H1 (cell line): Measurements from ENCODE around the gene RNF32. TPM values are rescaled to one million over a fixed set of nuclear protein-coding genes. Genes with fewer than 3 reads are reported as not detected.

Source experiments
- CTCF ChIA-PET: fragments of 300-600 bp; sonication (Branson Sonifier 250); formaldehyde crosslinking; loops from one replicate; lab custom pipeline; 2021; ENCODE audit not compliant: partially characterized antibody; lab: Charles Lee
- POLR2A ChIA-PET: fragments of 300-600 bp; sonication (Branson Sonifier 250); formaldehyde crosslinking; loops from one replicate; lab custom pipeline; 2021; ENCODE audit warnings: inconsistent platforms; ENCODE audit not compliant: partially characterized antibody; lab: Charles Lee
- DNase-seq, 2 experiments: peaks; one replicate each; pipeline versions ENCODE4 v3.0.0 to v3.0.0-alpha.2; 2010 to 2022; ENCODE audit warnings: low spot score in 2 of 2, low read depth in 1 of 2, mixed read lengths in 1 of 2
- FAIRE-seq: peaks from 2 replicates; lab custom pipeline; 2011; peaks lifted over from hg19 to GRCh38; lab: Jason Lieb, UNC
- H2AFZ ChIP-seq: 2 replicates; pipeline ENCODE4 v1.8.1; 2012; ENCODE audit warnings: low read length, inconsistent platforms
- H2AK5ac ChIP-seq: 2 replicates; pipeline ENCODE4 v1.6.1; 2013; ENCODE audit warnings: low read depth, low read length
- H2BK120ac ChIP-seq: replicated peaks from 2 replicates; pipeline ENCODE3; 2013; ENCODE audit warnings: low read depth, low read length, inconsistent platforms
- H2BK12ac ChIP-seq: 2 replicates; pipeline ENCODE4 v1.6.1; 2013; ENCODE audit warnings: low read depth, low read length
- H2BK15ac ChIP-seq: 2 replicates; pipeline ENCODE4 v1.6.1; 2013; ENCODE audit warnings: low read length
- H2BK20ac ChIP-seq: 2 replicates; pipeline ENCODE4 v1.6.1; 2013; ENCODE audit warnings: low read length
- H2BK5ac ChIP-seq: 2 replicates; pipeline ENCODE4 v1.6.1; 2013; ENCODE audit warnings: low read depth, low read length
- H3K14ac ChIP-seq: 2 replicates; pipeline ENCODE4 v1.6.1; 2013; ENCODE audit warnings: inconsistent platforms; ENCODE audit not compliant: insufficient read length
- H3K18ac ChIP-seq: 2 replicates; pipeline ENCODE4 v1.6.1; 2013; ENCODE audit warnings: low read length; ENCODE audit errors: extremely low read depth
- H3K23ac ChIP-seq: 2 replicates; pipeline ENCODE4 v1.6.1; 2013; ENCODE audit warnings: inconsistent platforms; ENCODE audit not compliant: insufficient read length
- H3K23me2 ChIP-seq: 2 replicates; pipeline ENCODE4 v1.6.1; 2013; ENCODE audit warnings: low read depth, low read length
- H3K27ac ChIP-seq: 2 replicates; pipeline ENCODE4 v1.6.1; 2011; ENCODE audit warnings: low read depth, low read length, inconsistent platforms
- H3K27me3 ChIP-seq, 4 experiments: replicated peaks in 1 of 4; 1 replicate in 1 of 4; 2 replicates in 3 of 4; pipeline versions ENCODE4 v1.6.1 to v1.8.1; 2011 to 2013; ENCODE audit warnings: low read length in 3 of 4, mild to moderate bottlenecking in 3 of 4, inconsistent platforms in 2 of 4, mixed read lengths in 2 of 4, moderate library complexity in 1 of 4; ENCODE audit not compliant: control insufficient read depth in 3 of 4, insufficient read depth in 3 of 4; ENCODE audit errors: extremely low read depth in 1 of 4
- H3K36me3 ChIP-seq, 4 experiments: 2 replicates each; pipeline versions ENCODE4 v1.6.1 to v1.8.1; 2011 to 2013; ENCODE audit warnings: mild to moderate bottlenecking in 4 of 4, low read length in 3 of 4, moderate library complexity in 2 of 4, control low read depth in 1 of 4, inconsistent platforms in 1 of 4; ENCODE audit not compliant: insufficient read depth in 4 of 4, control insufficient read depth in 2 of 4
- H3K4ac ChIP-seq: replicated peaks from 2 replicates; pipeline ENCODE3; 2013; ENCODE audit warnings: low read length, low read depth, mixed read lengths, inconsistent platforms; ENCODE audit not compliant: insufficient read length
- H3K4me1 ChIP-seq, 4 experiments: replicated peaks in 1 of 4; 1 replicate in 1 of 4; 2 replicates in 3 of 4; pipeline versions ENCODE4 v1.6.1 to v1.8.1; 2011 to 2013; ENCODE audit warnings: low read length in 3 of 4, inconsistent platforms in 2 of 4, mixed read lengths in 1 of 4; ENCODE audit not compliant: insufficient read depth in 4 of 4, control insufficient read depth in 3 of 4
- H3K4me2 ChIP-seq, 2 experiments: 2 replicates each; pipeline versions ENCODE4 v1.6.1 to v1.8.1; 2011 to 2013; ENCODE audit warnings: low read depth in 2 of 2, low read length in 2 of 2, control low read depth in 1 of 2, inconsistent platforms in 1 of 2, mild to moderate bottlenecking in 1 of 2; ENCODE audit not compliant: insufficient read depth in 1 of 2
- H3K4me3 ChIP-seq, 4 experiments: fragments of 200-600, 300-600 bp in 1 of 4; sonication (generic), shearing (Covaris generic), sonication (Bioruptor Twin) in 1 of 4; 2 replicates each; pipeline versions ENCODE4 v1.5.1 to v1.8.1; 2011 to 2016; ENCODE audit warnings: low read length in 4 of 4, low read depth in 3 of 4, control low read depth in 2 of 4, inconsistent platforms in 2 of 4, mild to moderate bottlenecking in 2 of 4, mixed read lengths in 1 of 4, moderate library complexity in 1 of 4; ENCODE audit not compliant: insufficient read depth in 2 of 4; ENCODE audit errors: extremely low read depth in 1 of 4
- H3K56ac ChIP-seq: replicated peaks from 2 replicates; pipeline ENCODE3; 2013; ENCODE audit warnings: low read depth, mild to moderate bottlenecking, mixed read lengths, low read length, inconsistent platforms; ENCODE audit not compliant: insufficient read length
- H3K79me1 ChIP-seq: 2 replicates; pipeline ENCODE4 v1.6.1; 2013; ENCODE audit warnings: low read depth, low read length, control low read depth
- H3K79me2 ChIP-seq, 2 experiments: 2 replicates each; pipeline versions ENCODE4 v1.6.1 to v1.8.1; 2012 to 2013; ENCODE audit warnings: low read length in 2 of 2, mild to moderate bottlenecking in 2 of 2, inconsistent platforms in 1 of 2; ENCODE audit not compliant: insufficient read depth in 2 of 2, control insufficient read depth in 1 of 2
- H3K9ac ChIP-seq, 4 experiments: replicated peaks in 1 of 4; 1 replicate in 1 of 4; 2 replicates in 3 of 4; pipeline versions ENCODE4 v1.6.1 to v1.8.1; 2011 to 2013; ENCODE audit warnings: low read depth in 3 of 4, low read length in 3 of 4, control low read depth in 2 of 4, mild to moderate bottlenecking in 2 of 4, moderate library complexity in 2 of 4, inconsistent platforms in 1 of 4; ENCODE audit errors: extremely low read depth in 1 of 4
- H3K9me3 ChIP-seq, 2 experiments: 2 replicates each; pipeline versions ENCODE4 v1.6.1 to v1.8.1; 2012 to 2013; ENCODE audit warnings: mild to moderate bottlenecking in 2 of 2, moderate library complexity in 2 of 2, control low read depth in 1 of 2, inconsistent platforms in 1 of 2, low read depth in 1 of 2, low read length in 1 of 2, mixed read lengths in 1 of 2; ENCODE audit not compliant: insufficient read depth in 2 of 2
- H4K20me1 ChIP-seq, 2 experiments: replicated peaks in 1 of 2; 2 replicates each; pipeline versions ENCODE3 to v1.8.1; 2011 to 2013; ENCODE audit warnings: inconsistent platforms in 2 of 2, low read length in 2 of 2, mild to moderate bottlenecking in 1 of 2; ENCODE audit not compliant: insufficient read depth in 2 of 2, control insufficient read depth in 1 of 2
- H4K5ac ChIP-seq: 2 replicates; pipeline ENCODE4 v1.6.1; 2013; ENCODE audit warnings: low read length, low read depth, mixed read lengths, inconsistent platforms; ENCODE audit not compliant: insufficient read length
- H4K8ac ChIP-seq: 2 replicates; pipeline ENCODE4 v1.8.0; 2013; ENCODE audit warnings: mild to moderate bottlenecking, moderate library complexity, low read length, inconsistent platforms; ENCODE audit not compliant: insufficient read depth; ENCODE audit errors: extremely low read depth
- H4K91ac ChIP-seq: replicated peaks from 2 replicates; pipeline ENCODE3; 2013; ENCODE audit warnings: low read length, mixed read lengths, inconsistent platforms; ENCODE audit not compliant: insufficient read length
- ASH2L ChIP-seq: fragments of 200-600, 300-600 bp; sonication (generic); IDR thresholded peaks from one replicate; pipeline ENCODE4 v1.7.1; 2017; ENCODE audit warnings: low read length
- CBX5 ChIP-seq: fragments of 300-800, 300-1000 bp; sonication (generic); IDR thresholded peaks from 2 replicates; pipeline ENCODE4 v1.7.1; 2016; ENCODE audit warnings: antibody characterized with exemption, low read length, low read depth
- JUND ChIP-seq: IDR thresholded peaks from 2 replicates; pipeline ENCODE4 v1.6.1; 2011; ENCODE audit warnings: mild to moderate bottlenecking, improper control_type of control experiment, low read length
- MAX ChIP-seq: IDR thresholded peaks from 2 replicates; pipeline ENCODE4 v1.6.1; 2012; ENCODE audit warnings: inconsistent platforms
- POLR2A ChIP-seq, 2 experiments: IDR thresholded peaks; 1 replicate in 1 of 2; 2 replicates in 1 of 2; pipeline ENCODE4 v1.6.1; 2011; ENCODE audit warnings: low read depth in 2 of 2, low read length in 2 of 2, mild to moderate bottlenecking in 2 of 2; ENCODE audit errors: control extremely low read depth in 1 of 2
- WGBS, 2 experiments: shearing (Covaris generic) in 1 of 2; methylation state at CpG; one replicate each; pipeline versions ENCODE4 v1.1.6 to v1.1.7; 2013 to 2015; ENCODE audit warnings: low lambda C conversion rate in 2 of 2, mixed read lengths in 2 of 2, inconsistent platforms in 1 of 2, low coverage in 1 of 2, missing lambda C conversion rate in 1 of 2; ENCODE audit not compliant: insufficient replicate concordance in 2 of 2, insufficient coverage in 1 of 2, insufficient read length in 1 of 2; ENCODE audit errors: extremely low coverage in 1 of 2, missing lambda C conversion rate in 1 of 2; 5-methylcytosine and 5-hydroxymethylcytosine counted together
- polyA plus RNA-seq, 7 experiments: library from polyadenylated mRNA; depleted of rRNA in 3 of 7; stranded (reverse) in 5 of 7; unstranded in 2 of 7; fragments of >200 nt in 5 of 7; fragments of 200-250 nt in 2 of 7; gene quantifications; 1 replicate in 5 of 7; 2 replicates in 1 of 7; 4 replicates in 1 of 7; pipeline versions ENCODE4 v1.2.1 to v1.2.3, GENCODE V29; 2011 to 2013; ENCODE audit warnings: missing spikeins in 2 of 7, mixed read lengths in 2 of 7
- total RNA-seq: library from RNA; stranded (reverse); fragmentation: NEBNext Ultra II Directional; extraction: Animal tissue kit (Norgen Biotek cat#: 25700); gene quantifications from 2 replicates; pipeline ENCODE4 v1.2.1, GENCODE V29; 2021

RNF32 gene
- total and polyA plus RNA-seq, 2 of the 8 experiments (the other 6 are each of a cell fraction or from before 2014, with no cell fraction given), result 0.48 to 1.2 TPM

GRCh38 chr7:156640949-156641485, 443 bp downstream of the RNF32 start:
- Histone ChIP-seq H3K23me2 (peaks cover 7% of the 10 kb centered on the region; the same call in 1 of the 2 replicates), H3K14ac (no peak overlapping the region), H3K9me3 (peaks cover 0 to 6% of the 10 kb centered on the region in 2 experiments; a peak in 1 of 4 replicates), H2AFZ (peak overlapping the region; percentile 90), H3K4ac (no peak overlapping the region), H2BK15ac (no peak overlapping the region), H2BK20ac (no peak overlapping the region), H4K91ac (peak overlapping the region; percentile 62), H3K36me3 (no peaks in the 10 kb centered on the region), H3K27ac (peak overlapping the region; percentile 82), H3K4me2 (peak overlapping the region; percentile 82 to 86), H3K4me1 (peaks cover 0 to 8% (median 2%) of the 10 kb centered on the region in 4 experiments; a peak in 5 of 7 replicates), H3K4me3 (peak overlapping the region; percentile 57 to 78 (median 72)), H4K5ac (peak overlapping the region; percentile 48), H2BK120ac (no peak overlapping the region), H3K56ac (no peak overlapping the region), H3K9ac (peak overlapping the region; percentile 57 to 86 (median 70)), H4K8ac (peak overlapping the region; percentile 96), H3K79me1 (no peaks in the 10 kb centered on the region), H2BK5ac (0 out of 2 replicates have a peak overlapping the region, but pooled peaks have one; percentile 54), H3K18ac (peak overlapping the region; percentile 93), H2AK5ac (no peak overlapping the region), H3K79me2 (peaks cover 3 to 9% of the 10 kb centered on the region in 2 experiments; a peak in 3 of 4 replicates), H2BK12ac (no peak overlapping the region), H3K27me3 (peaks cover 0 to 9% (median 7%) of the 10 kb centered on the region in 4 experiments; a peak in 5 of 7 replicates), H4K20me1 (no peaks in the 10 kb centered on the region), H3K23ac (no peak overlapping the region)
- DNase-seq, result no peak
- CTCF ChIA-PET, result interaction anchor here (0.8 to 2.4 kb wide), 5 partner anchors 9 to 195 kb away, joined by 3 to 10 read pairs (median 3); no protein-coding TSS in a partner anchor
- no peak for FAIRE-seq
- 10% methylated on average over 23 of the region's 30 CpGs; no CpG with 5 or more reads in 1 of the 2 experiments for WGBS, 2 experiments
- POLR2A ChIA-PET, result interaction anchor here (0.6 to 1.4 kb wide), 4 partner anchors 9 to 943 kb away, joined by 3 to 6 read pairs (median 4); no protein-coding TSS in a partner anchor
- TF ChIP-seq JUND (no peak), MAX (no peak), ASH2L (peak; percentile 67), CBX5 (no peak), POLR2A (IDR thresholded peaks at IDR 0.05; ENCODE audit: control extremely low read depth in 1 of 2, low read depth in 2 of 2, low read length in 2 of 2) (peak in 1 of 2 experiments; percentile 22; a peak in 1 of 3 replicates)
